CD4-positive, alpha-beta T cell treated with Interleukin-1 beta for 1 hour (primary cell): ENCODE results near the gene KRT40.
"Not testable (repeated sequence)": the region's sequence is repeated elsewhere in the genome, so short reads cannot be mapped to it uniquely, and the experiment has no call there.

Experiments
- DNase-seq, 2 donors: peaks; one replicate each; pipeline ENCODE4 v3.0.0-alpha.2; 2020 to 2022

The KRT40 gene

DNA sequence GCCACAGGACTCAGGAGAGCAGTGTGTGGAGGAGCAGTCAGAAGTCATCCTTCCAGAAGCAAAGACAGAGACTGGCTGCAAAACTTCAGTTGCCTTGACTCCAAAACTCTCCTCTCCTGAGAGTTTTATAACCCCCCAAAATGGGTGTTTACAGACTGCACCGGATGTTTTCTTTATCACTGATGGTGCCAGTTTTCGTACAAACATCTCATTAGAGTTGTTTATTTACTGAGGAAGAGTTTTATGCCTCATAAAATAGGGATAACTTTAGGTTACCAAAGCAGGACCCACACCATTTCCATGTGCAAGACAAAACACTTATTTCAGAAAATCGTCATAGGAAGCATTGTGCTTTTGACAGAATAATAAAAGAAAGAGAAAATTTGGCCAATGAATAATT is at the start of gene KRT40:
Gene KRT40, minus strand, starts transcription at position 101 of the 400 bp plus-strand sequence. Its CDS starts 53 bp downstream, at position 48.
- DNase-seq: no peak

DNA sequence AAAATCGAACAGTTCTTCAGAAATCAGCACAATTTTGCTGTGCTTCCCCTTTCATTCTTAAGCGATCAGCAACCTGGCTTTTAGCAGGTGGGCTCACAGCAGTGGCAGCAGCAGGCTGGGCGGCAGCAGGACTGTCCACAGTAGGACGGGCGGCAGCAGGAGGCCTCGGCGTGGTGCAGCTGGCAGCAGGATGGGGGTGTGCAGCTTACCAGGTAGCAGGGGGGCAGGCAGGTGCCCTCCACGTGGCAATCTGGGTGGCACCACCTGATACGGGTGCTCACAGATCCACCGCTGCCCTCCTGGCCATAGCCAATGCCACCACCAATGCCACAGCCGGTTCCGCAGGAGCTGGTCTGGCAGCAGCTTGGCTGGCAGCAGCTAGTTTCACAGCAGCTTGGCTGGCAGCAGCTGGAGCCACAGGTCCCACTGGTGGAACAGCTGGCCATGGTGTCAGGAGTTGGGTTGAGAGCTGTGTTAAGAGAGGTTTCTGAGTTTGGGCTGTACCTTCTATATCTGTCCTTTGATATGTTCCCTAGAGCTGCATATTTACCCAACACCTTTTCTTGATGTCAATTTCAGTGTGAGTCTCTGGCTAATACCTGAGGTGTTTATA is 45.6 kb upstream of the KRT40 start, which contains the start of gene KRTAP1-4:
Gene KRTAP1-4, minus strand, starts transcription at position 563 of the 613 bp plus-strand sequence. Its CDS starts 117 bp downstream, at position 446.
- no peak for DNase-seq

DNA sequence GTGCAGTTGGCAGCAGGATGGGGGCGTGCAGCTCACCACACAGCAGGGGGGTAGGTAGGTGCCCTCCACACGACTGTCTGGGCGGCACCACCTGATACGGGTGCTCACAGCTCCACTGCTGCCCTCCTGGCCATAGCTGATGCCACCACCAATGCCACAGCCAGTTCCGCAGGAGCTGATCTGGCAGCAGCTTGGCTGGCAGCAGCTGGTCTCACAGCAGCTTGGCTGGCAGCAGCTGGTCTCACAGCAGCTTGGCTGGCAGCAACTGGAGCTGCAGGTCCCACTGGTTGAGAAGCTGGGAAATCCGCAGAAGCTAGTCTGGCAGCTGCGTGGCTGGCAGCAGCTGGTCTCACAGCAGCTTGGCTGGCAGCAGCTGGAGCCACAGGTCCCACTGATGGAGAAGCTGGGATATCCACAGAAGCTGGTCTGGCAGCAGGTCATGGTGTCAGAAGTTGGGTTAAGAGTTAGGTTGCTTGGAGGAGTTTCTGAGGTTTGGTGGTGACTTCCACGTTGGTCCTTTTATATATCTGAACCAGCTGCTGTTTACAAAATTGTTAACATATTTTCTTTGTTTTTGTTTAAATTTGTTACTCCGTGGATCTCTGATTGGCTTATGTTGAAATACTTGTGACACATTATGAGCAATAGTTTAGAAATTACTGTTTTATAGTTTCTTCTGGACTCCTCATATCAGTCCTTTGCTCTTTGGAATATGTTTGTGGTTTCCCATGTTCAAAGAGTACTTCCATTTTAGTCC is 42.8 kb upstream of the KRT40 start, which contains the start of gene KRTAP1-5:
Gene KRTAP1-5, minus strand, starts transcription at position 494 of the 757 bp plus-strand sequence. Its CDS starts 53 bp downstream, at position 441.
- no peak for DNase-seq

DNA sequence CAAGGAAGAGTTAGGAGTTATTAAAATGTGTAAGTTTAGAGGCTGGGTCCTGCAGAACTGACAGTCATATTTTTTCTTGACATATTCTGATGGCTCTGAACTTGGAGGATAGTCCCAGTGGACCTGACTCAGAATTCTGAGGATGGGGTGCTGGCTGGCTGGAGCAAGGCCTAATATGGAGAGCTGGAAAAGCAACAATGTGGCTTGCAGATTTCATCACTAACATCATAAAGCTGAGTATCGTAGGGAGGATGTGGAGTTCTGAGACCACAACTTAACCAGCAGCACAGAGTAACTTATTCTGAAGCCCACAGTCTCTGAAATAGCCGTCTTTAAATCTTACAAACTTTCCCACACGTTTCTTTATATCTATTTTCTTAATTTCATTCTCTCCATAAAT is 40.6 kb upstream of the KRT40 start:
- DNase-seq: no peak

DNA sequence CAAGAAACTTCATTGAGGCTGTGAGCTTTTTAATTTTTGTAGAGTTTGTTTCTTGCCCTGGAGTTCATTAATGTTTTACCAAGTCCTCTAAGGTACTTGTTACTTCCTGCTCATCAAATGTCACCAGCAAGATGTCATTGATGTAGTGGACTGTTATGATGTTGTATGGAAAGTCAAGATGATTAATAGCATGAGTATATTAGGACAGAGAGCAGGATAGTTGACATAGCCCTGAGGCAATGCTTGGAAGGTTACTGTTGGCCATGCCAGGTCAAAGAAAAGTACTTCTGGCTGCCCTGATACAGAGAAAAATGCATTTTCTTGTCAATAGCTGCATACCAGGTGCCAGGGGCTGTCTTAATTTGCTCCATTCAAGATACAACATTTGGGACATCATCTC is 36.2 kb upstream of the KRT40 start:
- DNase-seq: no peak

DNA sequence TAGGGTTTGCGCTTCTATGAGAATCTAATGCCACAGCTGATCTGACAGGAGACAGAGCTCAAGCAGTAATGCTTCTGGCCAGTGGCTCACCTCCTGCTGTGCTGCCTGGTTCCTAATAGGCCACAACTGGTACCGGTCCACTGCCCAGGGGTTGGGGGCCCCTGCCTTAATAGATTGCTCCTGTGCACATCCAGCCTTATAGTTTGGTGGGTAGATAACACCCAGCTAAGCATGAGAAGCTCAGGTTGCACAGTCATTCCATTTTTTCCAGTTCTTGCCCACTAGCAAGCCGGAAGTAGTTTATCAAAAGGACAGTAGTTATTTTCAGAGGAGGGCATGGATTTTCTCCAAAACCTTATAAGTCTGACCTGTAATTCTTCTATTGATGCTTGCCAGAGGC is 35.3 kb upstream of the KRT40 start:
- DNase-seq: no peak

DNA sequence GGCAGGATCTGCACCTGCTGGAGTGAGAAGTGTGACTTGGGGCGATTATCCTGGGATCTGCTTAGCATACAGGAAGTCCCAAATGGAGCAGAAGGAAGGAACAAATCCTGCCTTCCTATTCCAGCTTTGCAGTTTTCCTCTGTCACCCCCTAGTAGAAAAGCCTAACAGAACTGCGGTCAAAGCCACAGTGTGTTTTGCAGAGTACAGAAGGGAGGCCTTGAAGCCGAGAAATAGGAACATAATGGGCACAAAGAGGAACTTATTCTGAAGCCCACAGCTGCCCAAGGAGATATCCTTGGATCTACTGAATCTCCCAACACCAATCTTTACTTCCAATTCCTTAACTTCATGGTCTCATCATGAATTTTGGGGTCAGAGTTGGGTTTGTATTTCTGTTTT is 34.4 kb upstream of the KRT40 start:
- DNase-seq: no peak

DNA sequence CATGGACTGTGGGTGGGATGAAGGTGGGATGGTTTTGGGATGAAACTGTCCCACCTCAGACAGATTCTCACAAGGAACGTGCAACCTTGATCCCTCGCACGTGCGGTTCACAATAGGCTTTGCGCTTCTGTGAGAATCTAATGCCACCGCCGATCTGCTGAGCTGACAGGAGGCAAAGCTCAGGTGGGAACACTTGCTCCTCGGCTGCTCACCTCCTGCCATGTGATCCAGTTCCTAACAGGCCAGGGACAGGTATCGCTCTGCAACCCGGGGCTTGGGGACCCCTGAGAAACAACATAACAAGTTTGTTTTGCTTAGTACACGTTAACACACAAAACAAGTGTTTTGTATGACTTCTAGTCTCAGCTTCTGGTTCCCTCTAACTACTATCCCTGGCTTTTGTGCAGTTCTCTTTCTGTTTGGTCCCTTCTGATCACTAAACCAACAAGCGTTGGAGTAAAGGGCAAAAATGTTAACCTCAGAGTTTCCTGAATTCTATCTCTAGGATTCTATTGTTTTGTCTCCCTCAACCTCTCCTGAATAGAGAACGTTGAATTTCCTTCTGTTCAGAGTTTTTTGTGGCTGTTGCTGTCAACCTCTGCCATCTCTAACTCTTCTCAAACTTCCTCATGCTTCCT is 32.6 kb upstream of the KRT40 start:
- DNase-seq: no peak

DNA sequence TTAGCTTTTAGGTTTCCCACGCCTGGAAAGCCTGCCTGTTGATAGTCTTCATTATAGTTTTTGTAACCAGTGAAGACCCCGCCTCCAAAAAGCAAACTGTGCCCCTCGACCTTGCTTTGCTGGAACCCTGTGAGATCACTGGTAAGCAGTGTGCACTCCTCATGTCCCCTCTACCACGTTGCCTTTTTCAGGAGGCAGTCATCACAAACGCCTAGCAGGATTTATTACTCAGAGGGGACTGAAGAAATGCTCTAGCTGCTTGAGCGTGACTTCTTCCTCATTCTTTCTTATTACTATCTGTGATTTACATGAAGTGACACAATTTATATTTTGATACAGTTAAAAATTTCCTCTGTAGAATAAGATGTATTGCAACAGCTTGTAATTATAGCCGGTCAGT is 31.3 kb upstream of the KRT40 start:
- DNase-seq: no peak

DNA sequence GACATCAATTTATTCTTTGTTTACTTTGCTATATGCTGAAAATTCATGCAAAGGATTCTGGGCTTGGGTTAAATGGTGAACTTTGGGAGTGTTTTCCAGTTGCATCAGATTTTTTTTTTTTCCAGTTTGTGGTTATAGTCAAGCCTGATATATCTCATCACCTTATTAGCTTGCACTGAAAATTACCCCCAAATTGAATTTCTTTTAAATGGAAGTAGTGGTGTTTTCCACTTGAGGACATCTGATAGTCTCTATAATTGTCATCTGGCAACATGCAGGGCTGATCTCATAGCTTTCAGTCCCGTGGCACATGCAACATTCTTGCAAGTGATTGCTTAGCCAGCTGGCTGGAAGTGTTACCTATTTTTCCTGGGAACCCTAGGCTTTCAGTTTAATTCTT is 29.5 kb upstream of the KRT40 start:
- no peak for DNase-seq

DNA sequence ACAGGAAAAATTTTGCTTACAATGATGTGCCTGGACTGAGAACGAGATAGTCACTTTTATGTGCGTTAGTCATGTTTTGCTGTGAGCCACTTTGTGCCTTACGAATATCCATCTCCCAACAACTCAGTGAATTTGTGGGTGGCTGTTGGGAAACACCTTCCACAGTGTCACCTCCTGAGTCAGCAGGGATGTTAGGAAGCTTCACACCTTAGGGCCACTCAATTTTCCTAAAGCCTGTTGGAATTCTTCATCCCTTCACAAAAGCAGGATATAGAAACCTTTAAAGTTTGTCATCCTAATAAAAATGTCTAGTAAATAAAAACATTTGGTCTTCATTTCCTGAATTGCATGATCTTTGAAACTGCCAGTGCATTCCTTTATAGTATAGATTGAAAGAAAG is 29.1 kb upstream of the KRT40 start:
- DNase-seq: no peak

DNA sequence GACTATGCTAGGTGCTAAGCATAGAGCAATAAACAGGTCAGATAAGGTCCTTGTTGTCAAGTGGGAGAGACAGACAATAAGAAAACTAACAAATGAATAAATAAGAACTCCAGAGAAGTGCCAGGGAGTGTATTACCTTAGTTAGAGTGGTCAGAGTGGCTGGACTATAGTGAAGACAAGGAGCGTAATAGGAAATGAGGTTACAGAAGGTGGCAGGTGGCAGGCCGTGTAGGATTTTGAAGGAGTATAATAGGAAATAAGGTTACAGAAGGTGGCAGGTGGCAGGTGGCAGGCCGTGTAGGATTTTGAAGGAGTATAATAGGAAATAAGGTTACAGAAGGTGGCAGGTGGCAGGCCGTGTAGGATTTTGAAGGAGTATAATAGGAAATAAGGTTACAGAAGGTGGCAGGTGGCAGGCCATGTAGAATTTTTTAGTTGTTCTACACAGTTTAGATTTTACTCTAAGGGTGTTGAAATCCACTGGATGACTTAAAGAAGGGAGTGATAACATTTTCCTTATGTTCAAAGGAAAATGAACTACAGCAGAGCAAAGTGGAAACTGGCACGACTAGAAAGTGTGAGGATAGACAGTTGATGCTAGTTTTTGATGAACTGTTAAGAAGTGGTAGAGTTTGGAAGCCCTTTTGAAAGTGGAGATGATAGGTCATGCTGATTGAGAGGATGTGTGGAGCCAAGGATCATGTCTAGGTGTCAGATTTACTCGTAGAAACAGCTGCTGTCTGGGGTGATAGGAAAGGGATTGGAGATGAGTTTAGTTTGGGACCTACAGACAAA is 28.4 kb upstream of the KRT40 start:
- DNase-seq: no peak

DNA sequence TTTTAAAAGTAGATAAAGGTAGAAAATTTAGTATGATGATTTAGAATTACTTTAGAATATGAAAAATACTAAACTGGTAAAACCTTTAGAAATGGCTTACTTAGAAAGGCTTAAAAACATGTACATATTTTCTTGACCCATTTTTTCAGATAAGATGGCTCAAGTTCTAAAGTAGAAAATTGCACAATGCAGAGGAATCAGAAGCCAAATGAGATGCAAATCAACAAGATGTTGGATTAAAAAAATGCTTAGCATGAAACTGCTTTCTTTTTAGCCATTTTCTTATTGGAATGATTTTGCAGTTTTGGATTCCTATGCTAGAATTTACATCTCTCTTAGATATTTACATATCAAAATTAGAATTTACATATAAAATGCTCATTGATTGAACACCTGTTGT is 26.3 kb upstream of the KRT40 start:
- DNase-seq: no peak

DNA sequence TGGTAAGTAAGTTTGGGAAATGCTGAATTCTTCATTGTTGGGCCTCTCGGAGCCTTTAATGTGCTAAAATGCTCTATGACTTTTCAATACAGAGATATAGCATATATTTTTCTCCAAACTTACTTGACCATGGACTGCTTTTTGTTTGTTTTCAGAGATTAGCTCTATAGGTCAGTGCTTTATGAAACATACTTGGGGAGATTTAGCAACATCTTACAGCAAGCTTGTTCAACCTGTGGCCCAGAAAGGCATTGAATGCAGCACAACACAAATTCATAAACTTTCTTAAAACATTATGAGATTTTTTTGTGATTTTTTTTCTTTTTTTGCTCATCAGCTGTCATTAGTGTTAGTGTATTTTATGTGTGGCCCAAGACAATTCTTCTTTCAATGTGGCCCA is 25.8 kb upstream of the KRT40 start:
- no peak for DNase-seq

DNA sequence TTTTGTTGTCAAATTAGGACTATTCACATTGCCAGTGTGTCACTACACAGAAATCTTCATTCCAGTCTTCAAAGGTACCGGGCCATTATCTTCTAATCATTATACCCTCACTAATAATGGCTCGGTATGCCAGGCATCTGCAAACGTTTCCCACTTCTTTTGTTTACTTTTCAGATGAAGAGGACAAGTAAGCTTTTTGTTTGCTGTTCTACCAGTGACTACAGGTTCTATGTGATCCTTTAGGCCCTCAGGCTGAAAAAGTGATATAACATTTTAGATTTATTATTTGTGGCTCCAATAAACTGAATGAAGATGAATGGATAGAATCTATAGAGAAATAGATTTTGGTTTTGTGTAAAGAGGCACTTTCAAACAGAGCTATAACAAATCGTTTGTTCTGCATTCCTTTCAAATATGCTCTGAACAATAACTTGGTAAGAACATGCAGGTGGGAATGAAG is 25.2 kb upstream of the KRT40 start:
- no peak for DNase-seq

DNA sequence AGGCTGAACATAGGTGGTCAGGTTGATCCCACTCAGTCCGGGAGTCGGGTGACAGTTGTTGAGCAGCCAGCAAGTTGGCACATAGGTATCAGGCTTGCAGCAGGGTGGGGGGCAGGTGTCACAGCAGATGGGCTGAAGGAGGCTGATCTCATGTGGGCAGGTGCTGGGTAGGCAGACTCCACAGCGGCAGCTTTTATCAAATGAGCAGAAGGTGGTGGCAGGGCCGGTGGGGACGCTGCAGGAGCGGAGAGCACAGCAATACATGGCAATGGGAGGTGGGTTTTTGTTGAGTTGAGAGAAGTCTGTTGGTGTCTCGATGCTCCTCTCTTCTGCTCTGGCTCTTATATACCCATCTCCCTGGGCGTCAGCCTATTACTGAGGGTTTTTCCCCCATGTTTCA is 24.7 kb upstream of the KRT40 start, which contains the start of gene KRTAP3-1:
Gene KRTAP3-1, minus strand, starts transcription at position 318 of the 400 bp plus-strand sequence. Its CDS starts 54 bp downstream, at position 264.
- DNase-seq: no peak

DNA sequence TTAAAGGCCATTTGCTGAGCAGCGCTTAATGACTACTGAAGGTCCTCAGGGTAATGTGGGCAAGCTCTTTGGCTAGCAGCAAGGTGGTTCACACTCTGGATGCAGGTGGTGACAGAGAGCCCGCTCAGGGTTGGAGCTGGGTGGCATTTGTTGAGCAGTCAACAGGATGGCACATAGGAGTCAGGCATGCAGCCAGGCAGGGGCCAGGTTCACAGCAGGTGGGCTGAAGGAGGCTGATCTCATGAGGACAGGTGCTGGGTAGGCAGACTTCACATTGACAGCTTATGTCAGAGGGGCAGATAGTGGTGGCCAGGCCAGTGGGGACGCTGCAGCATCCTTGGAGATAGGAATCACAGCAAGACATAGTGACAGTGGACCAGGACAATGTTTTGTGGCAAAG is 20.3 kb upstream of the KRT40 start:
- DNase-seq: no peak

DNA sequence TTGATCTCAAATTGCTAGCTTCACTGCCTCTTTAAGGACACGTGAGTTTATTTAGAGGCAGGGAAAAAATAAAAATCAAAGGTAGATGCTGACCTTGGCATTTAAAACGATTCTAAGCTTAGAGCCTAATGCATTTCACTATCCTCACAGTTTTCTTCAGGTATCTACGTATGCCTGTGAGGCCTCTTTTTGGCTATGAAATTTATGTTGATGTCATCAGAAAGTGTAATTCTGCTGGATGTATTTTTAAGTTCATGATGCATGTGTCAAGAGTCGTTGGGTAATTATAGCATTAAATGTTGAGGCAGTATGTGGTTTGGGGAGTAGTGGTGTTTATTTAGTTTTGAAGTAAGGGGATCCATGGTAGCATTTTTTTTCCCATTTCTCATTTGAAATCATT is 19.8 kb upstream of the KRT40 start:
- DNase-seq: no peak

DNA sequence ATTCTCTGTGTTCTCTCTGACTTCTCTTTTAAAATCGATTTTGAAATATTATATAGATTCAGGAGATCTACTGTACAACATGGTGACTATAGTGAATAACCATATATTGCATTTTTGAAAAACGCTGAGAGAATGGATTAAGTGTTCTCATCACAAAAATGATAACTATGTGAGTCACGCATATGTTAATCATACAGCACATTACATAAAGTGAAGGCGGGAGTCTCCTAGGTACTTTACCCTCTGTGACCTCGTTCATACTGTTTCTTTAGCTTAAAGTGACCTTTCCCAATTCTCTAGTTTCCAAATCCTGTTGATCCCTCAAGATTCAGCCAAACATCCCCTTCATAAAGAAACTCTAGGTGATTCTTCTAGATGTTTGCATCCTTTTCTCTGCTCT is 18.7 kb upstream of the KRT40 start:
- no peak for DNase-seq

DNA sequence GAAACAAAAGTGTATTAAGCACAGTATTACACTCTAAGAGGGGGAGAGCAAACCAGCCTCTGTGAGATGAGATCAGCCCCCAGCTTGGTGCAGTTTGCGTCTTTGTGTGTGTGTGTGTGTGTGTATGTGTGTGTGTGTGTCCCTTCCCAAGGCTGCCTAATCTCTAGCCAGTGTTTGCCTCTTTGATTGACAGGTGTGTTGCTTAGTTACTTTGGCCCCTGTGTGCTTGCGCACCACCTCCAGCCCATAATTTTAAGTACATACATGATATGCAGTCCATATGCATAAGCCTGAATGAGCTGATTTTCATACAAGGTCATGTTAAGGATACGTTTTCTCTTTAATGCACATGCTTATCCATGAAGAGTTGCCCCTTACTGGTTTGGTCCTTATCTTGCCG is 17.7 kb upstream of the KRT40 start:
- no peak for DNase-seq

DNA sequence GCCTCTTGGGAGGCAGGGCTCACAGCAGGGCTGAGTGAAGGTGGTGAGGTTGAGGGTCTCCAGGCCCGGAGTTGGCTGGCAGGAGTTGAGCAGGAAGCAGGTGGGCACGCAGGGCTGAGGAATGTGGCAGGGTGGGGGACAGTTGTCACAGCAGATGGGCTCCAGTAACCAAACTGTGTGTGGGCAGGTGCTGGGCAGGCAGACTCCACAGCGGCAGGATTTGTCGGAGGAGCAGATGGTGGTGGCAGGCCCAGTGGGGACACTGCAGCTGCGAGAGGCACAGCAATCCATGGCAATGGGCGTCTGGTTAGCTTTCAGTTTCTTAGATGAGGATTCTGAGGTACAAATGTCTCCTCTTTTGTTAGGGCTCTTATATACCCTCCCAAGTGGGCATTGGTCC is 15.4 kb upstream of the KRT40 start, which contains the start of gene KRTAP3-2:
Gene KRTAP3-2, minus strand, starts transcription at position 344 of the 400 bp plus-strand sequence. Its CDS starts 53 bp downstream, at position 291.
- DNase-seq: not testable (repeated sequence)

DNA sequence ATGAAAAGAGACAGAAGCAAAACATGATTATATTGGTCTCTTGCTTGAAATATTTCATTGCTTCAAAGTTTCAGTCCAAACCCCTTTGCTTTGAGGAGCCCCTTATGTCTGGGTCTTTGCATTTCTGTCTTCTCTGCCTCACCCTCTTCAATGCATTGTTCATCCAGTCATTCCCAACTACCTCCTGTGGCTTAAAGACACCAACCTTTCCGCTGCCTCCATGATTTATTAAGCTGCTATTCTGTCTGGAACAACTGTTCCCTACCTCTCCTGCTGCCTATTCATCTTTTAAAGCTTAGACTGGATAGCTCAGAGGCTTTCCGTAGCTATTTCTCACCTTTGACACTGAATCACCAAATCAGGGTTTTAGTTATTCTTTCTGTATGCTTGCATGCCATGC is 13.2 kb upstream of the KRT40 start:
- DNase-seq: no peak

DNA sequence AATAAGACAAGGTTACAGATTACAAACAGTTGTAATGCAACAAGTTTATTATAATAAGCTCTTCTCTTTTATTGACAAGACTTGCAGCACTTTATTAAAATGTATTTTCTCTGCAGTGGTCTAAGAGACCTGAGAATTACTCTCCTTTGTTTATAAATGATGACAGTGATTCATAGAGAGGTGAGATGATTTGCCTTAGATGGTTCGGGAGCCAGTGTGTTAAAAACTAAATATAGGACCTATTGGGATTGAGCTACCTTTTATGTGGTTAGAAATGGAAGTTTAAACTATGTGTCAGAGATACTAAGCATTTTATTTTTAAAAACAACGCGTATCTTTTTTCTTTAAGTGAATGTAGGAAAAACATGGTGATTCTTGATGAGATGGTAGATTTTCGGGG is 12.7 kb upstream of the KRT40 start:
- no peak for DNase-seq
